Caki2 (cell line): ENCODE results near the gene CEACAM1. TPM values are rescaled to one million over a fixed set of nuclear protein-coding genes. Genes with fewer than 3 reads are reported as not detected.
A peak's percentile ranks its signal among the peaks of the same experiment; 100 is the strongest.
"Not testable (repeated sequence)": the region's sequence is repeated elsewhere in the genome, so short reads cannot be mapped to it uniquely, and the experiment has no call there.

Experiments used
- DNase-seq: peaks from one replicate; pipeline ENCODE4 v3.0.0-alpha.2; 2015; ENCODE audit warnings: low read depth
- in situ Hi-C: cut with HindIII; loops from 2 replicates; pipeline ENCODE4 v1.10.0; 2016; ENCODE audit warnings: low sequenced_read_pairs, low pct_unique_long_range_greater_than_20kb, mixed read lengths
- total RNA-seq: library from RNA; depleted of rRNA; stranded (reverse); fragments of >200 nt; shearing (Covaris generic); gene quantifications from 2 replicates; pipeline ENCODE4 v1.2.3, GENCODE V29; 2014; ENCODE audit warnings: low replicate concordance

CEACAM1 gene
- total RNA-seq, 1 experiment from 2014 or later, result not detected

- DNase-seq, result no peak
Measured at GRCh38 chr19:42488783-42489521, 39.3 kb downstream of the CEACAM1 start.

GRCh38 chr19:42487798-42488178 is 40.5 kb downstream of the CEACAM1 start:
- in situ Hi-C loops, result no loop called here
- no peak for DNase-seq

More at GRCh38 chr19:42488783-42489521, 39.3 kb downstream of the CEACAM1 start:
- in situ Hi-C loops, result no loop called here

- DNase-seq, result no peak
- in situ Hi-C loops, result no loop called here
Measured at GRCh38 chr19:42487032-42487797, 41.1 kb downstream of the CEACAM1 start.

- DNase-seq, in situ Hi-C loops: not testable (repeated sequence)
Measured at GRCh38 chr19:42485036-42485435, 43.2 kb downstream of the CEACAM1 start.

GRCh38 chr19:42480335-42481095 is 47.8 kb downstream of the CEACAM1 start:
- DNase-seq, result no peak
- in situ Hi-C loops, result no loop called here

DNA sequence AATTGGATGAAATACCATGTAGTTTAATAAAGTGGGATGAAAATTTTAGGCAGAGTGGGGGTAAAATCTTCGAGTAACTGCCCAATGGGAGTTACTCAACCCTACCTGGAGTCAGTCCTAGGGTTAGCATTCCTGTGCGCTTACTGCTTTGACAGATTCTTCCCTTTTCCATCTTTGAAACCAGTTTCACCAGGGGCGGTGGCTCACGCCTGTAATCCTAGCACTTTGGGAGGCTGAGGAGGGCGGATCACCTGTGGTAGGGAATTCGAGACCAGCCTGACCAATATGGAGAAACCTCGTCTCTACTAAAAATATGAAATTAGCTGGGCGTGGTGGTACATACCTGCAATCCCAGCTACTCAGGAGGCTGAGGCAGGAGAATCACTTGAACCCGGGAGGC is 48.5 kb downstream of the CEACAM1 start:
- no peak for DNase-seq
- in situ Hi-C loops, result no loop called here

DNA sequence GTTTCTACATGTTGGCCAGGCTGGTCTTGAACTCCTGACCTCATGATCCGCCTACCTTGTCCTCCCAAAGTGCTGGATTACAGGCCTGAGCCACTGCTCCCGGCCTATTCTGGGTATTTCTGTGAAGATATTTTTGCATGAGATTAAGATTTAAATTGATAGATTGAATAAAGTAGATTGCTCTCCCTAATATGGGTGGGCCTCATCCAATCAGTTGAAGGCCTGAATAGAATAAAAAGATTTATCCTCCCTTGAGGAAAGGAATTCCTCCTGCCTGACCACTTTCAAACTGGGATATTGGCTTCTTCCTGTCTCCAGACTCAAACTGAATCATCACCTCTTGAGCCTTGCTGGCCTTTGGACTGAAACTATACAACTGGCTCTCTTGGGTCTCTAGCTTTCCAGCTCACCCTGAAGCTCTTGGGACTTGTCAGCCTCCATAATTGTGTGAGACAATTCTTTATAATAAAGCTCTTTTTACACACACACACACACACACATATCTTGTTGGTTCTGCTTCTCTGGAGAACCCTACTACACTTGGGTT is 49.4 kb downstream of the CEACAM1 start:
- in situ Hi-C loops, result no loop called here
- no peak for DNase-seq

DNA sequence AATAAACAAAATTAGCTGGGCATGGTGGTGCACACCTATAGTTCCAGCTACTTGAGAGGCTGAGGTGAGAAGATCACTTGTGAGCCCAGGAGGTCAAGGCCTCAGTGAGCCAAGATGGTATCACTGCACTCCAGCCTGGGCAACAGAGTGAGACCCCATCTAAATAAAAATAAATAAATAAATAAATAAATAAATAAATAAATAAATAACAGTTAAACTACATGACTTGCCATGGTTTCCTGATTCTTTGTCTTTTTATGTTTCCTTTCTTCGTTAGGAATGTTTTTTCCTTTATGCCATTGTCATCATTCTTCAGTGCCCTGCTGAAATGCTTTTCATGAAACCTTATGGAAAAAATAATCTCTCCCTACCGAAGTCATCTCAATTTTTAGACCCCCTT is 50.3 kb downstream of the CEACAM1 start:
- in situ Hi-C loops, result no loop called here
- no peak for DNase-seq

DNA sequence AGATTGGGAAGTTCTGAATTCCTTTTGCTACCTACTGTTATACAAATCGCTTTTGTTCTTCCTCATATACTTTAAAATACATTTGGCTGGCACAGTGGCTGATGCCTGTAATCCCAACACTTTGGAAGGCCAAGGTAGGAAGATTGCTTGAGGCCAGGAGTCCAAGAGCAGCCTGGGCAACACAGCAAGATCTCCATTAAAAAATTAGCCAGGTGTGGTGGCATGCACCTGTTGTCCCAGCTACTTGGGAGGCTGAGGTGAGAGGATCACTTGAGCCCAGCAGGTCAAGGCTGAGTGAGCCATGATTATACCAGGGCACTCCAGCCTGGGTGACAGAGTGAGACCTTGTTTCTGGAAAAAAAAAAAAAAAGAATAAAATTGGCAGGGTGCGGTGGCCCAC is 51.2 kb downstream of the CEACAM1 start:
- no peak for DNase-seq
- in situ Hi-C loops, result no loop called here

GRCh38 chr19:42475366-42475765 is 52.9 kb downstream of the CEACAM1 start:
- no peak for DNase-seq
- in situ Hi-C loops, result no loop called here

DNA sequence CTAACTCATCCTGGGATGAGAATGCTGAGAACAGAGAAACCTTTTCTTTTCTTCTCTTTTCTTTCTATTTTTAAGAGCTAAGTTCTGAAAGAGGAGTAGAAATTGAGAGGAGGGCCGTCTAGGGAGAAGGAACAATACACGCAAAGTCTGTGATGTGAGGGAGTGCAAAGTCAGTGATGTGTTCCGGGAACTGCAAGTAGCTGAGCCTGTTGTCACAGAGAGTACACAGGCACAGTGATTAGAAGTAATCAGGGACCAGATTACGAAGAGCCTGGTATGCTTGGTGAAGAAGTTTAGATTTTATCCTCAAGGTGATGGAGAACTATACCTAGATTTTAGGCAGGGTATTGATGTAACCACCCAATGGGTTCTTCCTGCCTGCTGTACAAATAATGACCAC is 53.5 kb downstream of the CEACAM1 start:
- in situ Hi-C loops, result no loop called here
- no peak for DNase-seq

DNA sequence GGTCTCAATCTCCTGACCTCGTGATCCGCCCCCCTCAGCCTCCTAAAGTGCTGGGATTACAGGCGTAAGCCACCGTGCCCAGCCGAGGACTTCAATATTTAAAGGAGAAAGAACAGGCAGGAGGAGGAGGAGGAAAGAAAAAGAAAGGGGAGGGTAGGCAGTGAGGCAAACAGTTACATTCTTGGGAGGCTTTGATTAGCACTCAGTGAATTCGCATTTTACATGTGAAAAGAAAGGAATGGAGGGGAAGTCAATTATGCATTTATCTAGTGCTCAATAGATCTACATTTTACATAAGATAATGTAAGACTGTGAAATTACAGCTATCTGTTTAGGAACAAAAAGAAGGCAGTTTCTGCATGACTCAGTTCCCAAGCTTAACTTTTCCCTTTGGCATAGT is 54.6 kb downstream of the CEACAM1 start:
- in situ Hi-C loops, result no loop called here
- no peak for DNase-seq

DNA sequence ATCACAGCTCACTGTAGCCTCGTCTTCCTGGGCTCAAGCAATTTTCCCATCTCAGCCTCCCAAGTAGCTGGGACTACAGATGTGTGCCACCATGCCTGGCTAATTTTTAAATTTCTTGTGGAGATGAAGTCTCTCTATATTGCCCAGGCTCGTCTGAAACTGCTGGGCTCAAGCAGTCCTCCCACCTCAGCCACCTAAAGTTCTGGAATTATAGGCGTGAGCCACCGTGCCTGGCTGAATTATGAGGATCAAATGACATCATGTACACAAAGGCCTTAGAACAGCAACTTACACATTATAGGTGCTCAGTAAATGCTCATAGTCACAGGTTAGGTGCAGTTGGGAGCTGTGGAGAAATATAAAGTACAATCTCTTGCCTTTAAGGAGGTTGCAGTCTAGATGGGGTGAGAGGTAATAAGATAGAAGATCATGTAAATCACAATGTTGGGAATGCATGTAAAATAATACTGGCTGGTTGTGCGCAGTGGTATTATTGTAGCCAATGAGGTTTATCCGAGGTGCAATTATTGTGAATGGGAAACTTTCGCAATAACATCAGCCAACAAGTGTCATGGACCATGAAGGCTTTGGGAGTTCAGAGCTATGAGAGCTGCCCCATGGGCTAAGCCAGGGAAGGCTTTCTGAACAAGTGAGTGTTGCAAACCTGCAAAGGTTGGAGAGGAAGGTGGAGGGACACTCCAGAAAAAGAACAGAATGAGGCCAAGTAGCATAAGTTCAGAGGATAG is 55.7 kb downstream of the CEACAM1 start:
- in situ Hi-C loops, result no loop called here
- no peak for DNase-seq

- in situ Hi-C loops, result no loop called here
- DNase-seq, result no peak
Measured at GRCh38 chr19:42471554-42472249, 56.6 kb downstream of the CEACAM1 start.

DNA sequence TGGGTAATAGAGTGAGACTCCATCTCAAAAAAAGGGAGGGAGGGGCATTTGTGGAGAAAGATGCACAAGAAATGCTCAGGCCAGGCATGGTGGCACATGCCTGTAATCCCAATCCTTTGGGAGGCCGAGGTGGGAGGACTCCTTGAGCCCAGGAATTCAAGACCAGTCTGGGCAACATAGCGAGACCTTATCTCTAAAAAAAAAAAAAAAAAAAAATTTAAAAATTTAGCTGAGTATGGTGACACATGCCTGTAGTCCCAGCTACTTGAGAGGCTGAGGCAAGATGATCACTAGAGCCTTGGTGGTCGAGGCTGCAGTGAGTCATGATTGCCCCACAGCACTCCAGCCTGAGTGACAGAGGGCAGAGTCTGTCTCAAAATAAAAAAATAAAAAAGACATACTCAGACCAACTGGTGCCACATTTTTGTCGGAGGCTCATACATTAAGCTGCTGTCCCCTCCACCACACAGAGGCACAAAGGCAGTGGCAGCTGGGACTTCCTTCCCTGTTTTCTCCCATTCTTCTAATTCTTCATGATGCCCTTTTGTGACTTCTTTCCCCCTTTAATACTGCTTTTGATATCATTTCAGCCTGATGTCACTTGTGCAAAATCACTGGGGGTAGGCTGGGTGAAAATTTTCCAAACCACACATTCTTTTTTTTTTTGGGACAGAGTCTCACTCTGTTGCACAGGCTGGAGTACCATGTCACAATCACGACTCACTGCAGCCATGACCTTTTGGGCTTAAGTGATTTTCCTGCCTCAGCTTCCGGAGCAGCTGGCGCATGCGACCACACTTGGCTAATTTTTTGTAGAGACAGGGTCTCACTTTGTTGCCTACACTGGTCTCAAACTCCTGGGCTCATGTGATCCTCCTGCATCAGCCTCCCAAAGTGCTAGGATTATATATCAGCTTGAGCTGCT is 58.7 kb downstream of the CEACAM1 start:
- DNase-seq, result no peak

DNA sequence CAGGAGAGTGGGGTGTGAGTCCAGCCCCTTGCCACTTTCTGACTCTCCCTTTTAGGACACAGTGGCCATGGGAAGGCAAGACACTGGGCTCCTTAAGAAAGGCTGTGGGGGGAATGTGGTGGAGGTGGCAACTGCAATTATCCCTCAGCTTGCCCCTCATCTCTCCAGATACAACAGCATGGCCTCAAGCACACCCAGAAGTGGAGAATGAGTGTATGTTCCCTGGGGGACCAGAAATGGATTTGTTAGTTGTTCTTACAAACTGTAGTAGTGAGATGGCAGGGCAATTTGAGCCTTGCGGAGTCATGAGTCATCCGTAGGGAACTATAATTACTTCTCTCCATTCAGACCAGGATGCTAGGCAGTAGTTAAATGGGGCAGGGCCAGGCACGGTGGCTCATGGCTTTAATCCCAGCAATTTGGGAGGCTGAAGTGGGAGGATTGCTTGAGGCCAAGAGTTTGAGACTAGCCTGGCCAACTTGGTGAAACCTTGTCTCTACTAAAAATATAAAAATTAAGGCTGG is 59.9 kb downstream of the CEACAM1 start:
- DNase-seq, result peak; percentile 33
- in situ Hi-C loops, result no loop called here

More for the DNA sequence above, 58.7 kb downstream of the CEACAM1 start:
- in situ Hi-C loops, result no loop called here
